GM18907 (cell line): ENCODE measurements around the gene GPR143.

Source experiments
- ATAC-seq: cut with Tn5 transposase; IDR thresholded peaks from one replicate; pipeline ENCODE4 v1.9.1; 2021; ENCODE audit warnings: mild to moderate bottlenecking, moderate library complexity; ENCODE audit not compliant: unreplicated experiment

Gene GPR143

GRCh38 chrX:9676306-9676705 is 89.3 kb downstream of the GPR143 start:
- ATAC-seq, result no peak
